ENCODE results near the gene COLEC12.

COLEC12 gene

GRCh38 chr18:473802-474201, 26.7 kb downstream of the COLEC12 start:
- no peak for DNase-seq

GRCh38 chr18:471716-472115, 28.8 kb downstream of the COLEC12 start:
- DNase-seq, result no peak

- DNase-seq, result no peak
Observed at GRCh38 chr18:470661-471501, 29.6 kb downstream of the COLEC12 start.

GRCh38 chr18:468955-469790, 31.3 kb downstream of the COLEC12 start:
- no peak for DNase-seq

DNA sequence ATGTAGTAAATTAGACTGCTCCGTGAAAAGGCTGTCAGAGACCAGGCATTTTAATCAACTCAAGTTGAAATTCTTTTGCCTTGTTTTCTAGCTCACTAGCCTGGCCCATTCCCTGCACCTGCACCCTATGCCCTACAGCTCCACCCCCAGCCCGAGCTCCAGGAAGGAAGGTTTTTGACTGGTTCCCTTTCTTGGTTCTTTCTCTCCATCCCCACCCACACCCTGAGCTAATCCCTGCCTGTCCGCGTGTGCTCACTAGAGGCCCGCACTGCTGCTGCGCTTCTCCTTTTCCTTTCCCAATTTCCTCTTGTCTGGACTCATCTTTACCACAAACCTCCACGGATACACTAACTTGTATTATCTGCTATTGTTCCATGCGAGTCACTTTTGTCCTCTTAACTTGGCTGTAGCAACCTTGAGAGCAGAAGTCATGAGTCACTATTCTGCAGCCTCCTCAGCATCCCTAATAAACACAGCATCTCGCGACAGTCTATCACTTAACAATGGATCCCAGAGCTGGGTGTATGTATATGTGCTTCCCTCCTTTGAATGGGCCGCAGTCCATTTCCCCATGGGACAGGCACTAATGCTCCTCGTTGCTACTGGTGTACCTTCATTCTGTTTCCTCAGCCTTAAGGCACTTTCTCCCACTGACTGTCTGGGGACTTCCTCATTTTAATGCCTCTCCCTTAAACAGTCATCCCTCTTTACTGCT, 36.5 kb downstream of the COLEC12 start:
- DNase-seq, result no peak

- no peak for DNase-seq
Observed at GRCh38 chr18:463403-463802, 37.1 kb downstream of the COLEC12 start.

GRCh38 chr18:461762-462161, 38.7 kb downstream of the COLEC12 start:
- DNase-seq, result no peak

DNA sequence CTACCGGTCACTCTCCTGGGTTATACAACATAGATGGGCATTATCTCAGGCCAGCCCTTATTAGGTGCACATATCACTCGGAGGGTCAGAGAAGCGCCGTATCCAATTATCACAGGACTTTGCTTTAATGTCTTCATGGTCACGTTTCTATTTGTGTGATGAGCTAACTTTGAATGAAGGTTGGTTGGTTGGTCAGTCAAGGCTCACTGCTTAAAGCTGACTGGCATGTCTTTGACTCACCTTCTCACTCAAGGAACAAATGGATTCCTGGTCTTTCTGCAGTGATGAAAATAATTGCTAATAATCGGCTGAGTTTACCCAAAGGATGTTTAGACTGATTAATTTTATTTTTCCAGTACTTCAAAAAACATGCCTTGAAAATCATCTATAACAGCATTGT, 39.7 kb downstream of the COLEC12 start:
- no peak for DNase-seq

- DNase-seq, result no peak
Observed at GRCh38 chr18:459814-460593, 40.5 kb downstream of the COLEC12 start.

GRCh38 chr18:457521-458412, 42.7 kb downstream of the COLEC12 start:
- no peak for DNase-seq

GRCh38 chr18:457140-457519, 43.4 kb downstream of the COLEC12 start:
- DNase-seq, result no peak

GRCh38 chr18:456361-457139, 44.0 kb downstream of the COLEC12 start:
- DNase-seq, result no peak

GRCh38 chr18:453400-453799, 47.1 kb downstream of the COLEC12 start:
- DNase-seq, result no peak

GRCh38 chr18:452816-453215, 47.7 kb downstream of the COLEC12 start:
- DNase-seq, result no peak

DNA sequence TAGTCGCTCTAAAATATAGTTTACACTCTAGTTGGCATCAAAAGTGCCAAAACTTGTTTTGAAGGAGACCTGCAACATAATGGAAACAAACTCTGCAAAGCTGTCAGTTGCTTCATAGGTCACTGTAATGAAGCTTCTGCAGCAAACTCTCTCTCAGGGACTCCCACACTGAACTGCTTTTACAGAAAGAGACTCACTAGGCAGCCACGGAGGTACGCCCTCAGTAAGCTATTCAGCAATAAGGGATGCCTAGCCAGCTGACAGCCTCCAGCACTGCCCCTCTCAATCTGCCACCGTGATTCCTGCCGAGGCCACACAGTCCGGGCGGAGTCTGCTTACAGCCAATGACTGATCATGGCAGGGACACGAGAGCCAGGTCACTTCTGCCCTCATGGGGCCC, 51.1 kb downstream of the COLEC12 start:
- no peak for DNase-seq

DNA sequence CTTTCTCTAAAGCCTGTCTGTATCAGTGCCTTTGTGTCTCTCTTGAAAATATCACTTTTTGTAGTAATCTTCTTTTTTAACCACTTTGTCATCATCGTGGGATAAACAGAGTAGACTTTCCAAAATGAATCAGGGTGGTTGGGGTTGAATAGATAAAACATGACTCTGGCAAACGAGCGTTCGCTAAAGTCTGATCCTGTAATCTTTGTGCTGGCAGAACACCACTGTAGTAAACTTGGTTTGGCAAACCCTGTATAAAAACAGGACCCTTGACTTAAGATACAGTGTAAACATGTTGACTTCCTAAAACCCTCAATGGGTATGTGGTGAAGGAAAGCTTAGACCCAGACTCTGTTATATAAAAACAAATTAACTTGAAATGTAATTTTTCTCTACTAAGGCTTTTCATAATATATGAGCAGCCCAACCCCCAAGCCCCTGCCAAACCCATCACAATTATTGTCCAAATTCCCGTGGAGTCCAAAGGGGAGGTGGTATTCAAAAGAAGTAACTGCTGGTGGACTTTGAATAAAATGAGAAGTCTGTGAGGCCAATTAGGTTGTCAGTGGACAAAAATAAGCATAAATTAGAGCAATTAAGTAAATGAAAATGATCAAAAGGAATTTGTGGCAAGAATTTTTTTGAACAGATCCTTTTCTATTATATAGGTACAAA, 52.2 kb downstream of the COLEC12 start:
- DNase-seq, result no peak

DNA sequence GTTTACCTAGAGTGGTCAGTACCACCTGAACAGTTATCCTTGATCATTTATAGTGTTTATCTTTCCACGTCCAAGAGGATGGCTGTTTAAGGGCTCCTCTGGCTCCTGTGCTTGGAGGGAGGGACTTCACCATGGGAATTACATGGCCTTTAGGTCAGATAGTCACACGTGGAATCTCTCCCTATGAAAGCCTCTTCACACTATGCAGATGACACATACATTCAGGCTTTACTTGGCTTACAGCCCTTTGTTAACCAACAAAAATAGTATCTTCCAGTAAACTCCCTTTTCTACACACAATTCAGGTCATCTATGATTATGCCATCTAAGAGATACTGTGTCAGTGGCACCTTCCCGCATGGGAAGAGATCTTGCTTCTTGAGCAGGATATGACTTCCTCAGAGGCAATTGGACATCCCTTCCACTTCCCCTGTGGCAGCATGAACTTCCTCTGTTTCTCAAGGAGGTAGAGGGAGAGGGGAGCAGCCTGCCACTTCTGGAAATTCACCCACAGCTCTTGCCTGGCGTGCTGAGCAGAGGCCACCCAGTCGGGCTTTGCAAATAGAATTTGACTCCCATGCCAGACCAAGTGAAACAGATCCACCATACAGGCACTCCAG, 53.5 kb downstream of the COLEC12 start:
- DNase-seq, result no peak

DNA sequence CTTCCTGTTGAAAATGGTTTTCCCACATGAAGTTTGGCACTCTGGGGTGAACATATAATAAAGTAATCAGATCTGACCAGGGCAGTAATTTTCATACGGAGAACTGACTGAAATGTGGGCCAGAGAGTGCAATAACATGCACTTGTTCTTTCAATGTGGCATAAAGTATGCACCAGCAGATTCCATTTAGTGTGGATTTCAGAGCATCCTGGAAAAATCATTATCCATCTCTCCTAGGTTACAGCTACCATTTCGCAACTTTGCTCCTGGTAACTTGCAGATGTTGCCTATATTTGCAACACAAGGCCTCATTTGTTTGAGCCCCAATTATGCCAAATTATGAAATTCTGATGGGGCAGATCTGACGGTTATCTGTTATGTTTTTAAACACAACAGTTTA, 55.4 kb downstream of the COLEC12 start:
- no peak for DNase-seq

GRCh38 chr18:438571-438970, 61.9 kb downstream of the COLEC12 start:
- no peak for DNase-seq

DNA sequence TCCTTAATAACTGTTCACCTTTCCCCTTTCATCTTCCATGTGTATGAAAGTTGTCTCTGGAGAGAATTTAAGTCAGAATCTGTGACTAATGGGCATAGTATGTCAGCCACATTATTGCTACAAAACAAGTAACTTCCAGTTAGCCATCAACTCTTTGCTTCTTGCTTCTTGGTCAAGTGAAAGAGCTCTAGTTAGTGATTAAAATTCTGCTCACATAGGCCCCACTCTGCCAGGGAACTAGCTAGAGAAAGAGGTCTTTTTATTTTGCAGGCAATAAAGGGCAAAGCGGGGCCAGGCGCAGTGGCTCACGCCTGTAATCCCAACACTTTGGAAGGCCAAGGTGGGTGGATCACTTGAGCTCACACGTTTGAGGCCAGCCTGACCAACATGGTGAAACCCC, 64.6 kb downstream of the COLEC12 start:
- DNase-seq, result no peak

All from stimulated activated CD4-positive, alpha-beta T cell treated with anti-CD3 and anti-CD28 coated beads, Interleukin-2, amount 100 ng/mL, for 24 hours (primary cell).